Glomerular visceral epithelial cell (primary cell): Measurements from ENCODE around the gene PCDH10.

ENCODE experiments used
- DNase-seq: peaks from one replicate; pipeline ENCODE4 v3.0.0-alpha.2; 2016; ENCODE audit errors: extremely low spot score

Gene PCDH10

GRCh38 chr4:133148690-133149363 lies at the start of gene PCDH10:
Gene PCDH10 (plus strand): TSS chr4:133149294. CDS start chr4:133150141, 847 bp downstream.
- DNase-seq, result peak; percentile 96

- DNase-seq, result no peak
Measured at GRCh38 chr4:133102043-133102442, 47.1 kb upstream of the PCDH10 start.

GRCh38 chr4:133102612-133103409 lies 46.3 kb upstream of the PCDH10 start:
- DNase-seq, result no peak

- DNase-seq, result no peak
Measured at GRCh38 chr4:133112641-133113040, 36.5 kb upstream of the PCDH10 start.

- no peak for DNase-seq
Measured at GRCh38 chr4:133124746-133125145, 24.3 kb upstream of the PCDH10 start.

GRCh38 chr4:133127500-133127899 lies 21.6 kb upstream of the PCDH10 start:
- no peak for DNase-seq

- DNase-seq, result no peak
Measured at GRCh38 chr4:133129237-133129636, 19.9 kb upstream of the PCDH10 start.

GRCh38 chr4:133130171-133130570 lies 18.9 kb upstream of the PCDH10 start:
- DNase-seq, result peak; percentile 6

- DNase-seq, result no peak
Measured at GRCh38 chr4:133131829-133132460, 17.1 kb upstream of the PCDH10 start.

GRCh38 chr4:133136833-133137232 lies 12.3 kb upstream of the PCDH10 start:
- no peak for DNase-seq

GRCh38 chr4:133137571-133137970 lies 11.5 kb upstream of the PCDH10 start:
- DNase-seq, result no peak

GRCh38 chr4:133143775-133144430 lies 5.2 kb upstream of the PCDH10 start:
- no peak for DNase-seq

GRCh38 chr4:133145241-133145640 lies 3.9 kb upstream of the PCDH10 start:
- no peak for DNase-seq

- DNase-seq, result no peak
Measured at GRCh38 chr4:133145758-133146573, 3.1 kb upstream of the PCDH10 start.

- peak; percentile 56 for DNase-seq
Measured at GRCh38 chr4:133146574-133147241, 2.4 kb upstream of the PCDH10 start.

- peak; percentile 17 for DNase-seq
Measured at GRCh38 chr4:133147286-133147821, 1.7 kb upstream of the PCDH10 start.

- peak; percentile 65 for DNase-seq
Measured at GRCh38 chr4:133147921-133148689, 989 bp upstream of the PCDH10 start.

GRCh38 chr4:133149364-133149695 lies 236 bp downstream of the PCDH10 start:
- DNase-seq, result no peak

GRCh38 chr4:133149932-133150471 lies 908 bp downstream of the PCDH10 start:
- peak; percentile 20 for DNase-seq
